H1 (cell line): ENCODE results near the gene GIMAP4. TPM values are rescaled to one million over a fixed set of nuclear protein-coding genes. Genes with fewer than 3 reads are reported as not detected.

Source experiments
- CTCF ChIA-PET: fragments of 300-600 bp; sonication (Branson Sonifier 250); formaldehyde crosslinking; loops from one replicate; lab custom pipeline; 2021; ENCODE audit not compliant: partially characterized antibody; lab: Charles Lee
- POLR2A ChIA-PET: fragments of 300-600 bp; sonication (Branson Sonifier 250); formaldehyde crosslinking; loops from one replicate; lab custom pipeline; 2021; ENCODE audit warnings: inconsistent platforms; ENCODE audit not compliant: partially characterized antibody; lab: Charles Lee
- DNase-seq, 2 experiments: peaks; one replicate each; pipeline versions ENCODE4 v3.0.0 to v3.0.0-alpha.2; 2010 to 2022; ENCODE audit warnings: low spot score in 2 of 2, low read depth in 1 of 2, mixed read lengths in 1 of 2
- FAIRE-seq: peaks from 2 replicates; lab custom pipeline; 2011; peaks lifted over from hg19 to GRCh38; lab: Jason Lieb, UNC
- H2AFZ ChIP-seq: 2 replicates; pipeline ENCODE4 v1.8.1; 2012; ENCODE audit warnings: low read length, inconsistent platforms
- H2AK5ac ChIP-seq: 2 replicates; pipeline ENCODE4 v1.6.1; 2013; ENCODE audit warnings: low read depth, low read length
- H2BK120ac ChIP-seq: replicated peaks from 2 replicates; pipeline ENCODE3; 2013; ENCODE audit warnings: low read depth, low read length, inconsistent platforms
- H2BK12ac ChIP-seq: 2 replicates; pipeline ENCODE4 v1.6.1; 2013; ENCODE audit warnings: low read depth, low read length
- H2BK15ac ChIP-seq: 2 replicates; pipeline ENCODE4 v1.6.1; 2013; ENCODE audit warnings: low read length
- H2BK20ac ChIP-seq: 2 replicates; pipeline ENCODE4 v1.6.1; 2013; ENCODE audit warnings: low read length
- H2BK5ac ChIP-seq: 2 replicates; pipeline ENCODE4 v1.6.1; 2013; ENCODE audit warnings: low read depth, low read length
- H3K14ac ChIP-seq: 2 replicates; pipeline ENCODE4 v1.6.1; 2013; ENCODE audit warnings: inconsistent platforms; ENCODE audit not compliant: insufficient read length
- H3K18ac ChIP-seq: 2 replicates; pipeline ENCODE4 v1.6.1; 2013; ENCODE audit warnings: low read length; ENCODE audit errors: extremely low read depth
- H3K23ac ChIP-seq: 2 replicates; pipeline ENCODE4 v1.6.1; 2013; ENCODE audit warnings: inconsistent platforms; ENCODE audit not compliant: insufficient read length
- H3K23me2 ChIP-seq: 2 replicates; pipeline ENCODE4 v1.6.1; 2013; ENCODE audit warnings: low read depth, low read length
- H3K27ac ChIP-seq: 2 replicates; pipeline ENCODE4 v1.6.1; 2011; ENCODE audit warnings: low read depth, low read length, inconsistent platforms
- H3K27me3 ChIP-seq, 4 experiments: replicated peaks in 1 of 4; 1 replicate in 1 of 4; 2 replicates in 3 of 4; pipeline versions ENCODE4 v1.6.1 to v1.8.1; 2011 to 2013; ENCODE audit warnings: low read length in 3 of 4, mild to moderate bottlenecking in 3 of 4, inconsistent platforms in 2 of 4, mixed read lengths in 2 of 4, moderate library complexity in 1 of 4; ENCODE audit not compliant: control insufficient read depth in 3 of 4, insufficient read depth in 3 of 4; ENCODE audit errors: extremely low read depth in 1 of 4
- H3K36me3 ChIP-seq, 4 experiments: 2 replicates each; pipeline versions ENCODE4 v1.6.1 to v1.8.1; 2011 to 2013; ENCODE audit warnings: mild to moderate bottlenecking in 4 of 4, low read length in 3 of 4, moderate library complexity in 2 of 4, control low read depth in 1 of 4, inconsistent platforms in 1 of 4; ENCODE audit not compliant: insufficient read depth in 4 of 4, control insufficient read depth in 2 of 4
- H3K4ac ChIP-seq: replicated peaks from 2 replicates; pipeline ENCODE3; 2013; ENCODE audit warnings: low read length, low read depth, mixed read lengths, inconsistent platforms; ENCODE audit not compliant: insufficient read length
- H3K4me1 ChIP-seq, 4 experiments: replicated peaks in 1 of 4; 1 replicate in 1 of 4; 2 replicates in 3 of 4; pipeline versions ENCODE4 v1.6.1 to v1.8.1; 2011 to 2013; ENCODE audit warnings: low read length in 3 of 4, inconsistent platforms in 2 of 4, mixed read lengths in 1 of 4; ENCODE audit not compliant: insufficient read depth in 4 of 4, control insufficient read depth in 3 of 4
- H3K4me2 ChIP-seq, 2 experiments: 2 replicates each; pipeline versions ENCODE4 v1.6.1 to v1.8.1; 2011 to 2013; ENCODE audit warnings: low read depth in 2 of 2, low read length in 2 of 2, control low read depth in 1 of 2, inconsistent platforms in 1 of 2, mild to moderate bottlenecking in 1 of 2; ENCODE audit not compliant: insufficient read depth in 1 of 2
- H3K4me3 ChIP-seq, 4 experiments: fragments of 200-600, 300-600 bp in 1 of 4; sonication (generic), shearing (Covaris generic), sonication (Bioruptor Twin) in 1 of 4; 2 replicates each; pipeline versions ENCODE4 v1.5.1 to v1.8.1; 2011 to 2016; ENCODE audit warnings: low read length in 4 of 4, low read depth in 3 of 4, control low read depth in 2 of 4, inconsistent platforms in 2 of 4, mild to moderate bottlenecking in 2 of 4, mixed read lengths in 1 of 4, moderate library complexity in 1 of 4; ENCODE audit not compliant: insufficient read depth in 2 of 4; ENCODE audit errors: extremely low read depth in 1 of 4
- H3K56ac ChIP-seq: replicated peaks from 2 replicates; pipeline ENCODE3; 2013; ENCODE audit warnings: low read depth, mild to moderate bottlenecking, mixed read lengths, low read length, inconsistent platforms; ENCODE audit not compliant: insufficient read length
- H3K79me1 ChIP-seq: 2 replicates; pipeline ENCODE4 v1.6.1; 2013; ENCODE audit warnings: low read depth, low read length, control low read depth
- H3K79me2 ChIP-seq, 2 experiments: 2 replicates each; pipeline versions ENCODE4 v1.6.1 to v1.8.1; 2012 to 2013; ENCODE audit warnings: low read length in 2 of 2, mild to moderate bottlenecking in 2 of 2, inconsistent platforms in 1 of 2; ENCODE audit not compliant: insufficient read depth in 2 of 2, control insufficient read depth in 1 of 2
- H3K9ac ChIP-seq, 4 experiments: replicated peaks in 1 of 4; 1 replicate in 1 of 4; 2 replicates in 3 of 4; pipeline versions ENCODE4 v1.6.1 to v1.8.1; 2011 to 2013; ENCODE audit warnings: low read depth in 3 of 4, low read length in 3 of 4, control low read depth in 2 of 4, mild to moderate bottlenecking in 2 of 4, moderate library complexity in 2 of 4, inconsistent platforms in 1 of 4; ENCODE audit errors: extremely low read depth in 1 of 4
- H3K9me3 ChIP-seq, 2 experiments: 2 replicates each; pipeline versions ENCODE4 v1.6.1 to v1.8.1; 2012 to 2013; ENCODE audit warnings: mild to moderate bottlenecking in 2 of 2, moderate library complexity in 2 of 2, control low read depth in 1 of 2, inconsistent platforms in 1 of 2, low read depth in 1 of 2, low read length in 1 of 2, mixed read lengths in 1 of 2; ENCODE audit not compliant: insufficient read depth in 2 of 2
- H4K20me1 ChIP-seq, 2 experiments: replicated peaks in 1 of 2; 2 replicates each; pipeline versions ENCODE3 to v1.8.1; 2011 to 2013; ENCODE audit warnings: inconsistent platforms in 2 of 2, low read length in 2 of 2, mild to moderate bottlenecking in 1 of 2; ENCODE audit not compliant: insufficient read depth in 2 of 2, control insufficient read depth in 1 of 2
- H4K5ac ChIP-seq: 2 replicates; pipeline ENCODE4 v1.6.1; 2013; ENCODE audit warnings: low read length, low read depth, mixed read lengths, inconsistent platforms; ENCODE audit not compliant: insufficient read length
- H4K8ac ChIP-seq: 2 replicates; pipeline ENCODE4 v1.8.0; 2013; ENCODE audit warnings: mild to moderate bottlenecking, moderate library complexity, low read length, inconsistent platforms; ENCODE audit not compliant: insufficient read depth; ENCODE audit errors: extremely low read depth
- H4K91ac ChIP-seq: replicated peaks from 2 replicates; pipeline ENCODE3; 2013; ENCODE audit warnings: low read length, mixed read lengths, inconsistent platforms; ENCODE audit not compliant: insufficient read length
- BRCA1 ChIP-seq: IDR thresholded peaks from 2 replicates; pipeline ENCODE4 v1.6.1; 2012; ENCODE audit warnings: low read depth, low read length, improper control_type of control experiment
- EGR1 ChIP-seq: IDR thresholded peaks from 2 replicates; pipeline ENCODE4 v1.6.1; 2011; ENCODE audit warnings: low read depth, low read length, borderline replicate concordance
- JUND ChIP-seq: IDR thresholded peaks from 2 replicates; pipeline ENCODE4 v1.6.1; 2011; ENCODE audit warnings: mild to moderate bottlenecking, improper control_type of control experiment, low read length
- KDM5A ChIP-seq: fragments of 200-600 bp; IDR thresholded peaks from 2 replicates; pipeline ENCODE4 v1.7.1; 2012; ENCODE audit warnings: mild to moderate bottlenecking, low read length, inconsistent platforms, mixed read lengths
- MAFK ChIP-seq: IDR thresholded peaks from 2 replicates; pipeline ENCODE4 v1.6.1; 2012; ENCODE audit warnings: low read depth, mild to moderate bottlenecking, improper control_type of control experiment, low read length
- NRF1 ChIP-seq: IDR thresholded peaks from 2 replicates; pipeline ENCODE4 v1.6.1; 2011; ENCODE audit warnings: mild to moderate bottlenecking, low read depth, low read length, improper control_type of control experiment
- POLR2A ChIP-seq, 2 experiments: IDR thresholded peaks; 1 replicate in 1 of 2; 2 replicates in 1 of 2; pipeline ENCODE4 v1.6.1; 2011; ENCODE audit warnings: low read depth in 2 of 2, low read length in 2 of 2, mild to moderate bottlenecking in 2 of 2; ENCODE audit errors: control extremely low read depth in 1 of 2
- POLR2AphosphoS5 ChIP-seq: IDR thresholded peaks from 2 replicates; pipeline ENCODE4 v1.6.1; 2011; ENCODE audit warnings: low read depth, low read length
- RAD21 ChIP-seq, 2 experiments: IDR thresholded peaks in 1 of 2; conservative IDR thresholded peaks in 1 of 2; 2 replicates each; pipeline ENCODE4 v1.6.1; 2011; ENCODE audit warnings: low read depth in 2 of 2, low read length in 2 of 2, improper control_type of control experiment in 1 of 2, inconsistent platforms in 1 of 2, mild to moderate bottlenecking in 1 of 2, moderate library complexity in 1 of 2
- RXRA ChIP-seq: IDR thresholded peaks from 2 replicates; pipeline ENCODE4 v1.6.1; 2011; ENCODE audit warnings: low read depth, mild to moderate bottlenecking, low read length, moderate library complexity; ENCODE audit not compliant: insufficient read depth
- SIX5 ChIP-seq: IDR thresholded peaks from 2 replicates; pipeline ENCODE4 v1.6.1; 2011; ENCODE audit warnings: mild to moderate bottlenecking, low read depth, low read length
- SP1 ChIP-seq: IDR thresholded peaks from 2 replicates; pipeline ENCODE4 v1.6.1; 2011; ENCODE audit warnings: low read depth, low read length
- SP2 ChIP-seq: IDR thresholded peaks from 2 replicates; pipeline ENCODE4 v1.6.1; 2012; ENCODE audit warnings: mild to moderate bottlenecking, low read length, inconsistent platforms
- SUZ12 ChIP-seq: fragments of 200-600 bp; sonication (generic); IDR thresholded peaks from 2 replicates; pipeline ENCODE4 v1.6.1; 2012; ENCODE audit warnings: mild to moderate bottlenecking, inconsistent platforms, low read length, moderate library complexity, mixed read lengths
- TBP ChIP-seq: IDR thresholded peaks from 2 replicates; pipeline ENCODE4 v1.6.1; 2011; ENCODE audit warnings: low read depth, low read length, improper control_type of control experiment
- TEAD4 ChIP-seq: IDR thresholded peaks from 2 replicates; pipeline ENCODE4 v1.6.1; 2012; ENCODE audit warnings: low read depth, low read length, inconsistent platforms, mixed read lengths
- YY1 ChIP-seq: IDR thresholded peaks from 2 replicates; pipeline ENCODE4 v1.6.1; 2011; ENCODE audit warnings: low read depth, mild to moderate bottlenecking, low read length
- WGBS, 2 experiments: shearing (Covaris generic) in 1 of 2; methylation state at CpG; one replicate each; pipeline versions ENCODE4 v1.1.6 to v1.1.7; 2013 to 2015; ENCODE audit warnings: low lambda C conversion rate in 2 of 2, mixed read lengths in 2 of 2, inconsistent platforms in 1 of 2, low coverage in 1 of 2, missing lambda C conversion rate in 1 of 2; ENCODE audit not compliant: insufficient replicate concordance in 2 of 2, insufficient coverage in 1 of 2, insufficient read length in 1 of 2; ENCODE audit errors: extremely low coverage in 1 of 2, missing lambda C conversion rate in 1 of 2; 5-methylcytosine and 5-hydroxymethylcytosine counted together
- polyA plus RNA-seq, 7 experiments: library from polyadenylated mRNA; depleted of rRNA in 3 of 7; stranded (reverse) in 5 of 7; unstranded in 2 of 7; fragments of >200 nt in 5 of 7; fragments of 200-250 nt in 2 of 7; gene quantifications; 1 replicate in 5 of 7; 2 replicates in 1 of 7; 4 replicates in 1 of 7; pipeline versions ENCODE4 v1.2.1 to v1.2.3, GENCODE V29; 2011 to 2013; ENCODE audit warnings: missing spikeins in 2 of 7, mixed read lengths in 2 of 7
- total RNA-seq: library from RNA; stranded (reverse); fragmentation: NEBNext Ultra II Directional; extraction: Animal tissue kit (Norgen Biotek cat#: 25700); gene quantifications from 2 replicates; pipeline ENCODE4 v1.2.1, GENCODE V29; 2021

Gene GIMAP4
- total and polyA plus RNA-seq, 2 of the 8 experiments (the other 6 are each of a cell fraction or from before 2014, with no cell fraction given): 0.20 to 0.22 TPM

- no peaks in the 10 kb centered on the region for H4K20me1 ChIP-seq
- no peak overlapping the region for H2BK120ac ChIP-seq
- no peak overlapping the region for H2AK5ac ChIP-seq
- H2BK12ac ChIP-seq: no peak overlapping the region
- ChIA-PET POLR2A (no interaction called here), CTCF (interaction anchor here (0.6 to 1.1 kb wide), 2 partner anchors 53 to 284 kb away, joined by 3 read pairs; partner anchors contain the start of gene GIMAP7)
- no peaks in the 10 kb centered on the region for H3K23me2 ChIP-seq
- H3K56ac ChIP-seq: no peak overlapping the region
- 74% methylated on average over 3 of the region's 3 CpGs; no CpG with 5 or more reads in 1 of the 2 experiments for WGBS, 2 experiments
- no peaks in the 10 kb centered on the region for H3K36me3 ChIP-seq
- H3K9me3 ChIP-seq: no peaks in the 10 kb centered on the region
- H3K4me2 ChIP-seq: no peak overlapping the region
- FAIRE-seq: no peak
- no peaks in the 10 kb centered on the region for H3K27me3 ChIP-seq
- no peak overlapping the region for H3K4ac ChIP-seq
- no peak overlapping the region for H2BK5ac ChIP-seq
- H2BK20ac ChIP-seq: no peak overlapping the region
- H4K8ac ChIP-seq: no peak overlapping the region
- no peak overlapping the region for H3K14ac ChIP-seq
- no peaks in the 10 kb centered on the region for H3K79me1 ChIP-seq
- no peak overlapping the region for H3K27ac ChIP-seq
- H3K23ac ChIP-seq: no peak overlapping the region
- H3K4me3 ChIP-seq: no peak overlapping the region
- no peak overlapping the region for H2AFZ ChIP-seq
- no peak for DNase-seq
- no peak overlapping the region for H3K18ac ChIP-seq
- H4K91ac ChIP-seq: no peak overlapping the region
- H3K4me1 ChIP-seq: peaks cover 2 to 11% (median 7%) of the 10 kb centered on the region in 4 experiments; a peak in 6 of 7 replicates
- no peak overlapping the region for H4K5ac ChIP-seq
- no peak overlapping the region; the same call in 1 of the 2 replicates for H2BK15ac ChIP-seq
- no peak overlapping the region for H3K9ac ChIP-seq
- no peaks in the 10 kb centered on the region for H3K79me2 ChIP-seq
- TF ChIP-seq RXRA (no peak), POLR2AphosphoS5 (no peak), SP2 (no peak), EGR1 (no peak), NRF1 (no peak), RAD21 (IDR thresholded peaks at IDR 0.05 in 1 of 2, conservative IDR thresholded peaks at IDR 0.05 in 1 of 2; ENCODE audit: low read depth in 2 of 2, low read length in 2 of 2) (no peak), YY1 (no peak), SUZ12 (no peak), SP1 (no peak), JUND (no peak), BRCA1 (no peak), TBP (no peak), MAFK (no peak), KDM5A (no peak), POLR2A (IDR thresholded peaks at IDR 0.05; ENCODE audit: control extremely low read depth in 1 of 2, low read depth in 2 of 2, low read length in 2 of 2) (no peak), TEAD4 (no peak), SIX5 (no peak)
These were observed 696 bp downstream of the GIMAP4 start for GRCh38 chr7:150567871-150568301.
